SK-N-MC (cell line): ENCODE results near the gene ENPP4.

Experiments
- EZH2 ChIP-seq: fragments of 200-600 bp; sonication (generic); IDR thresholded peaks from one replicate; pipeline ENCODE4 v1.6.1; 2017; ENCODE audit warnings: antibody characterized with exemption
- POLR2AphosphoS5 ChIP-seq: IDR thresholded peaks from 2 replicates; pipeline ENCODE4 v1.6.1; 2012; ENCODE audit warnings: mild to moderate bottlenecking, low read depth, low read length, borderline replicate concordance

DNA sequence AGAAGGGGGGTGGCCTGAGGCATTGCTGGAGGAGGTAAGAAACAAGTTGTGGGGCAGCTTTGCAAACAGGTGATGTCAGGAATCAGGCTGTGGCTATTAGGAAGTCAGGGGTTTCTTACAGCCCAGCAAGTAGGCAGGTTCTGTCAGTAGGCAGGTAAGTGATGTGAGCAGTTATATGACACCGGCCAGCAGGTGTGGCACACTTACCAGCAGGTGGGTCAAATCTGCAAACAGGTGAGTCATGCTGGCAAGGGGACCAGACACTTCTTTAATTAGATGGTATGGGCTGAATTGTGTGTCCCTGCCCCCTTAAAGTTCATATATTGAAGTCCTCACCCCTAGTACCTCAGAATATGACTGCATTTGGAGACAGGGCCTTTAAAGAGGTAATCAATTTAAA is 16.4 kb upstream of the ENPP4 start:
- no peak for TF ChIP-seq EZH2
- no peak for TF ChIP-seq POLR2AphosphoS5
